Loucy (cell line): ENCODE data around the gene CDS1.

ENCODE experiments used
- EZH2phosphoT487 ChIP-seq: fragments of 200-600 bp; IDR thresholded peaks from 2 replicates; pipeline ENCODE4 v1.6.1; 2018; ENCODE audit warnings: antibody characterized with exemption, mild to moderate bottlenecking, moderate library complexity, borderline replicate concordance
- TF ChIP-seq, protein P1 (sequence below): fragments of 200-600 bp; sonication (generic); conservative IDR thresholded peaks from 2 replicates; pipeline ENCODE4 v1.5.1; 2014; ENCODE audit warnings: mild to moderate bottlenecking, antibody characterized with exemption, low read length

GRCh38 chr4:84689197-84689596 lies 106.3 kb downstream of the CDS1 start:
- TF ChIP-seq, protein P1, sequence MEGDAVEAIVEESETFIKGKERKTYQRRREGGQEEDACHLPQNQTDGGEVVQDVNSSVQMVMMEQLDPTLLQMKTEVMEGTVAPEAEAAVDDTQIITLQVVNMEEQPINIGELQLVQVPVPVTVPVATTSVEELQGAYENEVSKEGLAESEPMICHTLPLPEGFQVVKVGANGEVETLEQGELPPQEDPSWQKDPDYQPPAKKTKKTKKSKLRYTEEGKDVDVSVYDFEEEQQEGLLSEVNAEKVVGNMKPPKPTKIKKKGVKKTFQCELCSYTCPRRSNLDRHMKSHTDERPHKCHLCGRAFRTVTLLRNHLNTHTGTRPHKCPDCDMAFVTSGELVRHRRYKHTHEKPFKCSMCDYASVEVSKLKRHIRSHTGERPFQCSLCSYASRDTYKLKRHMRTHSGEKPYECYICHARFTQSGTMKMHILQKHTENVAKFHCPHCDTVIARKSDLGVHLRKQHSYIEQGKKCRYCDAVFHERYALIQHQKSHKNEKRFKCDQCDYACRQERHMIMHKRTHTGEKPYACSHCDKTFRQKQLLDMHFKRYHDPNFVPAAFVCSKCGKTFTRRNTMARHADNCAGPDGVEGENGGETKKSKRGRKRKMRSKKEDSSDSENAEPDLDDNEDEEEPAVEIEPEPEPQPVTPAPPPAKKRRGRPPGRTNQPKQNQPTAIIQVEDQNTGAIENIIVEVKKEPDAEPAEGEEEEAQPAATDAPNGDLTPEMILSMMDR: no peak
- TF ChIP-seq EZH2phosphoT487: no peak
